ENCODE data around the gene EXOC3L2. TPM values are rescaled to one million over a fixed set of nuclear protein-coding genes. Genes with fewer than 3 reads are reported as not detected.

EXOC3L2 gene
- total RNA-seq, 1 experiment from 2014 or later = 0.61 TPM

DNA sequence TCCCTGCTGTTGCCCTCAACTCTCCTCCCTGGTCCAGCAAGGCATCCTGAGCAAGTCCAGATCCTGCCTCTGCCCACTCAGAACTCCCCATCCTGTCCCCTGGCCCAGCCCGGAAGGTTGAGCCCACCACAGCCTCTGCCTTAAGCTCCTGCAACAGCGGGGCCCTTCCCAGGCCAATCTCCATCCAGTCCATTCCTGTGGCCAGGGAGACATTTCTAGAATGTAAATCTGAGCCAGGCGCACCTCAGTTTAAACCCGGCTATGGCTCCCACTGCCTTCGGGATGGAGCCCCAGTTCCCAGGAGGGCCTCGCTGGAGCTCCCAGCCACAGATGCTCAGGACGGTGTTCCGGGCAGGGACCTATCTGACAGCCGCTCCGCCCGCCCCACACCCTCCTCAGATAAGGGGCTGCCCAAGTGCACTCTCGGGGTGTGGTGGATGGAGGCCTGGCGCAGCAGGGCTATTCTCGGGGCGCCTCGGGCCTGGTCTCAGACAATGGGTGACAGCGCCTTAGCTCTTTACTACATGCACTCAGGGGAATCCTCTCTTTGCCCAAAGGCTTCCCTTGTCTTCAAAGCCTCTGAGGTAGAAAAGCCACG lies 72.5 kb downstream of the EXOC3L2 start:
- no peaks in the 10 kb centered on the region for H3K27me3 ChIP-seq (ENCODE audit: insufficient read depth, low read length)

More for the DNA sequence above, 72.5 kb downstream of the EXOC3L2 start:
- TF ChIP-seq, protein P1, sequence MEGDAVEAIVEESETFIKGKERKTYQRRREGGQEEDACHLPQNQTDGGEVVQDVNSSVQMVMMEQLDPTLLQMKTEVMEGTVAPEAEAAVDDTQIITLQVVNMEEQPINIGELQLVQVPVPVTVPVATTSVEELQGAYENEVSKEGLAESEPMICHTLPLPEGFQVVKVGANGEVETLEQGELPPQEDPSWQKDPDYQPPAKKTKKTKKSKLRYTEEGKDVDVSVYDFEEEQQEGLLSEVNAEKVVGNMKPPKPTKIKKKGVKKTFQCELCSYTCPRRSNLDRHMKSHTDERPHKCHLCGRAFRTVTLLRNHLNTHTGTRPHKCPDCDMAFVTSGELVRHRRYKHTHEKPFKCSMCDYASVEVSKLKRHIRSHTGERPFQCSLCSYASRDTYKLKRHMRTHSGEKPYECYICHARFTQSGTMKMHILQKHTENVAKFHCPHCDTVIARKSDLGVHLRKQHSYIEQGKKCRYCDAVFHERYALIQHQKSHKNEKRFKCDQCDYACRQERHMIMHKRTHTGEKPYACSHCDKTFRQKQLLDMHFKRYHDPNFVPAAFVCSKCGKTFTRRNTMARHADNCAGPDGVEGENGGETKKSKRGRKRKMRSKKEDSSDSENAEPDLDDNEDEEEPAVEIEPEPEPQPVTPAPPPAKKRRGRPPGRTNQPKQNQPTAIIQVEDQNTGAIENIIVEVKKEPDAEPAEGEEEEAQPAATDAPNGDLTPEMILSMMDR (conservative IDR thresholded peaks at IDR 0.05) = no peak
- peaks cover 0 to 3% of the 10 kb centered on the region in 2 experiments; a peak in 2 of 4 replicates for H3K4me1 Mint-ChIP-seq
- no peaks in the 10 kb centered on the region; the same call in 1 of the 2 replicates for H3K79me2 ChIP-seq (ENCODE audit: insufficient read depth, low read length)
- H3K27ac ChIP-seq (ENCODE audit: insufficient read length, low read depth, low read length) = no peak overlapping the region
- no peak overlapping the region for H4K91ac ChIP-seq (ENCODE audit: insufficient read length, low read depth, low read length)
- H2BK15ac ChIP-seq (ENCODE audit: low read depth, low read length) = no peak overlapping the region
- H2BK20ac ChIP-seq (ENCODE audit: low read depth, low read length, poor library complexity, severe bottlenecking) = no peak overlapping the region
- no peak overlapping the region for H2BK120ac ChIP-seq (ENCODE audit: low read depth, low read length, poor library complexity, severe bottlenecking)
- no peak overlapping the region for H2BK12ac ChIP-seq (ENCODE audit: insufficient read length, low read depth, low read length)
- H2AK5ac ChIP-seq (ENCODE audit: insufficient read length, low read length) = no peak overlapping the region
- no peak overlapping the region for H4K5ac ChIP-seq (ENCODE audit: insufficient read length, low read depth, low read length)
- H3K27ac Mint-ChIP-seq = no peak overlapping the region
- no peaks in the 10 kb centered on the region for H4K20me1 ChIP-seq (ENCODE audit: control insufficient read depth, insufficient read depth, insufficient read length)
- no peak for DNase-seq
- no peaks in the 10 kb centered on the region for H3K36me3 Mint-ChIP-seq (ENCODE audit: insufficient read depth in 1 of 3, low read depth in 3 of 3)
- H3K18ac ChIP-seq (ENCODE audit: insufficient read length, low read depth, low read length) = no peak overlapping the region
- H3K4me1 ChIP-seq (ENCODE audit: insufficient read depth, low read length) = no peaks in the 10 kb centered on the region
- no peak overlapping the region; the same call in 1 of the 2 replicates for H3K14ac ChIP-seq (ENCODE audit: insufficient read depth, low read length)
- no peak overlapping the region for H3K4me3 Mint-ChIP-seq
- no peak overlapping the region for H3K4me2 ChIP-seq (ENCODE audit: insufficient read depth, insufficient read length, low read length)
- H3K79me1 ChIP-seq (ENCODE audit: insufficient read depth, low read depth, low read length, poor library complexity, severe bottlenecking) = no peaks in the 10 kb centered on the region
- H3K4ac ChIP-seq (ENCODE audit: low read depth, low read length) = no peak overlapping the region
- no peak overlapping the region for H4K8ac ChIP-seq (replicated peaks; ENCODE audit: insufficient read length, low read depth, low read length)
- H3K27me3 Mint-ChIP-seq (ENCODE audit: low read depth) = no peaks in the 10 kb centered on the region; the same call in 1 of the 2 replicates
- no peaks in the 10 kb centered on the region for H3K9me3 Mint-ChIP-seq
- no peak overlapping the region for H3K9ac ChIP-seq (ENCODE audit: extremely low read depth, insufficient read length, low read length)
- no peak overlapping the region for H2AFZ ChIP-seq (ENCODE audit: low read length)
- H3K23me2 ChIP-seq (ENCODE audit: insufficient read length, low read depth, low read length, poor library complexity, severe bottlenecking) = peaks cover 4% of the 10 kb centered on the region
- H3K23ac ChIP-seq (ENCODE audit: insufficient read length, low read depth, low read length) = no peak overlapping the region
- H3K9me3 ChIP-seq (ENCODE audit: control insufficient read depth, low read depth, low read length) = no peaks in the 10 kb centered on the region
- WGBS (ENCODE audit: extremely low coverage, insufficient read length, low lambda C conversion rate) = no CpG with 5 or more reads among the region's 18 CpGs
- H2BK5ac ChIP-seq (ENCODE audit: insufficient read length, low read length) = no peak overlapping the region
- H3T11ph ChIP-seq (ENCODE audit: low read length) = no peak overlapping the region
- H3K56ac ChIP-seq (ENCODE audit: insufficient read length, low read depth, low read length) = no peak overlapping the region

All from H9 (cell line).